ENCODE measurements around the gene WDR72.
"Not testable (repeated sequence)": the region's sequence is repeated elsewhere in the genome, so short reads cannot be mapped to it uniquely, and the experiment has no call there.

Gene WDR72

DNA sequence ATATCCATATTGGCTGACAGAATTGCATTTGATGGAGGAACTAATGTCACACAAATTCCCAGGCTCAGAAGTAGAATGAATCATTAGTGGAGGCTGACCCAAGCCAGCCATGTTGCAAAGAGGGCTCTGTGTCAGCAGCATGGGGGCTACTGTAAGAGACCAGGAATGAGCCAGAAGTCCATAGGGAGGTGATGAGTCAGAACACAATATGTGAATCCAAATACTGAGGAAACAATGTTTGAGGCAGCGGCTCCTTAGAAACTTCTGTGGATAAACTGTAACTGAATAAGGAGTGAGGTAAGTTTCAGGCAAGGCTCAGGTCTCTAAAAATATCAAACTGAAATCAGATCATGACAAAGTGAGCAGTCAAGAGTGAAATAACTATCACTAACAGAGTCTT, 170.7 kb downstream of the WDR72 start:
- no peak for DNase-seq

DNA sequence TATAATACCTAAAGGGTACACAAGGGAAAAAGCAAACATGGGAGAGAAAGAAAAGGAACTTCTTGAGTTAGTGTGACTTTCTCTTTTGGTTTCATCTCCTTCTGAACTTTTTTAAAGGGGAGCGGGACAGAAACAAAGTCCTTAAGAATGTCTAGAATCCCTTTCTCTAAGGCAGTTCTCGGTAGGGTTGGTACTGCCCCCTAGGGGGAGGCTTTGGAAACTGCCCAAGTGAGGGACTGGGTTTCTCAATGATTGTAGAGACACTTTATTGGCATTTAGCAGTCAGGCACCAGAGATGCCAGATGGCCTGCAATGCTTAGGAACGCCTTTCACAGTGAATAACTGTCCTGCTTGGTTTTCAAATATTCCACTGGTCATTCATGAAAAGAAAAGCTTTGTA, 172.7 kb downstream of the WDR72 start:
- no peak for DNase-seq

DNA sequence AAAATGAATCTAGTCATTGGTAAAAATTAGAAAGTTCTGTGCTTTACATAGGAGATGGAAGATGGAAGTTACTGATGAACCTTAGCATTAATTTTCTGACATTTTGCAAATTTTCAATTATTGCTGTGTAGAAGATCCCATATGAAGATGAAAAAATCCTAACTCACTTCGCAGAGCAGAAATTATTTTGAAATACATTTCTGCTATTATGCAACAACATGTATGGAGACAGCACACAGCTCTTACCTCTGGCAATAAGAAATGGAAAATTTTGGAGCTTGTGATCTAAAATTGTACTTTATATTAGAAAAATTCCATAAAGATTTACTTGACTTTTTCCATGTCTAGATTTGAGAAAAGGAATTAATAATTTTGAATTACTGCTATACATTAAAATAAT, 177.9 kb downstream of the WDR72 start:
- DNase-seq: no peak

DNA sequence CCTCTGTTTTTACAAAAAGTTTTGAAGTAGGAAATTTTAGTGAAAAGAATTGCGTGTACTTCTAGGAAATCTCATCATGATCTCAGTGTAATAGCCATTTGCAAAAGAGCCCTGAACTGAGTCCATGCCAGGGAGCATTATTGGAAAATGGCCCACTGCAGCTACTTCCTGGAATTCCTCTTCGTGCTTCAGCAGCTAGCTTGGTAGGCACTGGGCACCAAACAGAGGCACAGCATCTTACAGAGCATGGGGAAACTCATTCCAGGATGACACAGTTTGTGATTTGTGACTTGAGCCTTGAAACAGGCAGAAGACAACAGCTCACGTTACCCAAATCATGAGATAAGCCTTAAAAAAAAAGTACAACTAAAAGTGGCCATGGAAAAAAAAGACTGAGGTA, 179.1 kb downstream of the WDR72 start:
- no peak for DNase-seq

DNA sequence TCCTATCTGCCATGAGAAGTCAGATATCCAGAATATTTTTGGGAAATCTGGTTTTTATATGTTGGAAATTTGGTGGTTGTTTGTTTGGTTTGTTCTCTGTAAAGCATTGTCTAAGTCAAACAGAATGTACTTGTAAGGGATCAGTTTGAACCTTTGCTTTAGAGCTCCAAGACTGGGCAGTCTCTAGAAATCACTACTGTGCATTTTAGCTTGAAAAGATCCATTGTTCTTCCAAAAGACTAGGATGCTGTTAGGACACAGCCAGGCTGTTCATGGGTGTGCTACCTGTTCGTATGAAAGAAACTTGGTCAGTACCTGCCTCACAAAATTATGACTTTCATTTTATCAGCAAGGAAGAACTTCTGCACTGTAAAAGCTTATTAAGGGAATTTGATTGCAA, 182.6 kb downstream of the WDR72 start:
- DNase-seq: no peak

DNA sequence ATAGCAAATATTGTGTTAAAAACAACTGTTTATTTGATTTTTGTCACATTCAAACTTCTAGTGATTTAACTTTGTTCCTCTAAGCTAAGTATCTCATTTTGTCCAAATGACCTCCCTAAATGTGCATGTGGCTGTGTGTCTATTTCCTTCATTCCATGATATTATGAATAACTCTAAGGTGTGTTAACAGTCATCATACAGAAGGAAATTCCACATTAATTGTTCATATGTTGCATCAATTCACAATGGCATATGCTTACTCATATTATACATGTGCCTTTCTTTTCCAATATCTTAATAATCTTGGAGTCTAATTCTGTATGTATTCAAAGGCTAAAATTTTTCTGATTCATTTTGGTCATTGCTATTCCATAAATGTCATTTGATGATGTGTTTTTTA, 186.4 kb downstream of the WDR72 start:
- DNase-seq: no peak

DNA sequence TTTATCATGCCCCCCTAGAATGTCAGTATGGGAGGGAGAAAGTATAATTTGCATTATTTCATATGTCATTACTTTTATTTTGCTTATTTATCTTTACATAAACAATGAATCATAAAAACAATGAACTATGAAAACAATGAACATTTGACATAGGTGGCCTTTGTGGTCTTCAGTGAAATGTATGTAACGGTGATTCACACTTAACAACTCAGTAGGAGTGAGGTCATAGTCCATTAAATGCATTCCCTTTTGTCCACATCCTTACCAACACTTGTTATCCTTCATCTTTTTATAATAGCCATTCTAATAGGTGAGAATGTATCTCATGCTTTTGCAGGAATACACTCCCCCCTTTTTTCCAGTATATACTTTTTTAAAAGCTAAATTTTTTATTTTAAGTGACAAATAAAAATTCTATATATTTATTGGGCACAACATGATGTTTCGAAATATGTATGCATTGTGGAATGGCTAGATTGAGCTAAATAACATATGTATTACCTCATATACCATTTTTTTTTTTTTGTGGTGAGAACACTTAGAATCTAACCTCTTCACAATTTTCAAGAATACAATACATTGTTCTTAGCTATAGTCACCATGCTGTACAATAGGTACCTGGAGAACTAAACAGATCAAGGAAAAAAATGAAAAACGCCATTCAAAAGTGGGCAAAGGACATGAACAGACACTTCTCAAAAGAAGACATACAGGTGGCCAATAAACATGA, 189.5 kb downstream of the WDR72 start:
- DNase-seq: no peak

DNA sequence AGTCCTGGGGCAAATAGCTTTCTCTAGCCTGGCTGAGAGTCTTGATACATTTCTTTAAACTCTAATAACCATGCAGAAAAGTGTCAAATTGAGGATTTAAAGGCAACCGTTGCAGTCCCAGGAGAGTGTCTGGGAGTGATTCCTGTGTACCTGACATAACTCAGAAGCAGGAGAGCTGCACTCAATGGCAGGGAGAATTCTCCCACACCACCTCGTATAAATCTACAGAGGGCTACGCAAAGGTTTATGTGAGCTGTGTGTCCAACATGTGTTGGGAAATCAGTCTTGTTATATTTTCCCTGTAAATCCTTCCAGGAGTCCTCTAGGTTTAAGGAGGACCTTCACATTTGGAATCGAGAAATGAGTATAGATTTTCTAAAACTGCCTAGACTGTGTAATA, 192.6 kb downstream of the WDR72 start:
- no peak for DNase-seq

DNA sequence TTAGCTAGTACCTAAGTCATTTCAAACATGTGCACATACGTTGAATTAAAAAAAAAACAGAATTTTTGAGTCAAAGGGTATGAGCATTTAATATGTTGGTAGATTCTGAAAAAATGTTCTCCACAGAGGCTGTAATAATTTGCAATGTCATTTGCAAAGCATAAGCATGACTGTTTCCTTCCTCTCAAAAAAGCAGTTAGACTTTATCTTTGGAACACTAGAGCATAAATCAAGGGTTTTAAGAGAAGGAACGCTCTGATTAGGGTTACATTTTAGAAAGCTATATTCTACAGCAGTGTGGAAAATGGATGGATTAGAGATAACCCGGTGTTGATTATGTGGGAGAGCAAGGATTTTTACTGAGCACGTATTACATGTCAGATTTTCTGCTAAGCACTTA, 193.7 kb downstream of the WDR72 start:
- no peak for DNase-seq

DNA sequence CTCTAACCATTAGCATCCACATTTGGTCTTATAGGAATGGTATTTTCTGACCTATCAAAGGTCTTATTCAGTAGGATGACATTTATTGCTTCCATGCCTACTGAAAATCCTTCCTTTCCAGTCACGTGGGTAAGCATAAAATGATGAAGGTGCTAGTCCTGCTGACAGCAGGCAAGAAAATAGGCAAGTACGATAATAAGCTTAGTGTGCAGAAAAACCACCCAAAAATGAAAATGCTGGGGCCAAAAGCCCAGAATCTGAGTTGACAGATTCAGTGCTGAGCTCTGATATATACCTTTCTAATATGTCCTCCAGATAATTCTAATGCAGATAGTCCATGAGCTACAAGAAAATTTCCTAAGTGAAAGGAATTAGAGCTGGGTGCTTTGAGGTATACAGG, 194.8 kb downstream of the WDR72 start:
- DNase-seq: no peak

DNA sequence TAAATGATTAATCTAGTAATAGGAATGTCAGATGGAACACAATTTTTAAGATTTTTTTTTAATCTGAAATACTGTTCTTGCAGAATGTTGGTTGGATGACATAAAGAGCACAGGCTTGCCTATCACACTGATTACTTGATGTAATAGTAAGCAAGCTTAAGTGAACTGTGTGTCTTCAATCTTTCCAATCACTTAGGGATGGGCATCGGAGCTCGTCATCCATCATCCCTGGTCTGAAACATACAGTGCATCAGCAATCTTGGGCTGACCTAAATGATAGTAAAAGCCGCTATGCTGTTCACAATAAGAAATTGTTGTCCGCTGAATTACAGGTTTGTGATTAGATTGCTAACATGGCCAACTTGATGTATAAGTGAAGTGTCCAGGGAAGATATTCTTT, 195.8 kb downstream of the WDR72 start:
- no peak for DNase-seq

DNA sequence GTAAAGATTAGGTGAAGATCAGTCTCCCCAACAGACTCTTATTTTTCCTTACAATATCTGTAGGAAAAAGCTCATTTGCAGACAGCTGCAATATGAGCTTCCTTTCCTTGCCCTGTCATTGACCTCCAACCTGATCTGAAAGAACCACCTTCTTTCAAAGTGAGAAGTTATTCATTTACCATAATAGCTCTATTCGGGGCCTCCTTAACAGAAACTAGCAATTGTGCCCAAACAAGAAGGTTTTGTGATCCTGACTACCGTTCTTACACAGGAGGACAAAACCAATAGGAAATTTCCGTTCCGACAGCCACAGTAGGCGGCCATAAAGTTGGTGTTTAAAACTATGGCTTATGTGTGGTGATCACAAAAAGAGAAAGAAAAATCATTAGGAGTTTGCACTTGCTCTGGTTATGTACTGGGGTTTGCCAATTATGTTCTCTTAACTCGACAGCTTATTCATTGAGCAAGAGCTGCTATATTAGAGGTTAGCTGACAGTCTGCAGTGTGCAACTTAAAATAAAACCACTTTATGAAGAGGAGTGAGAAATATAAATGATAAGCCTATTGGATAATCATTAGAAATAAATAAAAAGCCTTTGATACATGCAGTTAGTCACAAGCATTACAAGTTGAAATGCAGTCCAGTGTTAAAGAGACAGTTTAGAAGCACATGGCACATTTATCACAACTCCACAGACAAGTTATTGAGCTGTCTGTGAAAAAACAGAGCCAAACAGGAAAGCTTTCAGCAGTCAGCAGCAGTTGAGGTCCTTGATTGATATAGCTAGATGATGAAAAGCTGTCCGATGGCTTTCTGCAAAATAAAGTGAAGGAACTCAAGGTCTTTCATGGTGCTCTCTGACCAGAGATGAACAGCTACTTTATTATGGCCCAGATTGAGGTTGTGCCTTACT, 199.8 kb downstream of the WDR72 start:
- no peak for DNase-seq

DNA sequence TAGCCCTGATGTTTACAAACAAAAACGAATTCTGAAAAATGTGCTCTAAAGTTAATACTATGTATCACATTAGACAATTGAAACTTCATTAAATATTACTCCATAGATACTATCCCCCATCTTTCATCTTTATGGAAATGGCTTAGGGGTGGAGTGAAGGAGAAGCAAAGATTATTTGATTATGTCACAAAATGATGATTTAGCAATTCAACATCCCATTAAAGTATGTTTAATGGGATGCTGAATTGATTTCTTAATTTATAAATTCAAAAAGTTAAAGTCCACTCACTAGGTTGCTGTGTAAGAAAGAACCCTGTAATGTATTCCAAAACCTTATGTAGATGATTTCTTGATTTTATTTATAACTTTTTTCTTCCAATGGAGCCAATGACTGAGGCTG, 201.1 kb downstream of the WDR72 start:
- no peak for DNase-seq

DNA sequence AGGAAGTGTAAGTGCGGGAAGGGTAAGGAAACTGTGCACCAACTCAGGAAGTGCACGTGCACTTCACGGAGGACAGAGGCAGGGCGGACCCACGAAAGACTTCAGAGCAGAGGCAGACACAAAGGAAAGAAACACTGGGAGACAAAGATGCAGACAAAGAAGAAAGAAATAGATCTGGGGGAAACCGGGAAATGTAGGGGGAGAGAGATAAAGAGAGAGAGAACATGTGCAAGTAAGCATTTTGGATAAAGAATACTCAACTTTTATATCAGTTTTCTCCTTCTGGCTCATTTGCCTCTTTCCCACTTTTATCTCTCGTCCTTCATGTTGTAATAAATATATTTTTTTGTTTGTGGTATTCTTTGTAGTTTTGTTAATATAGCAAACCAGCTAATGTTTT, 204.2 kb downstream of the WDR72 start:
- DNase-seq: no peak

DNA sequence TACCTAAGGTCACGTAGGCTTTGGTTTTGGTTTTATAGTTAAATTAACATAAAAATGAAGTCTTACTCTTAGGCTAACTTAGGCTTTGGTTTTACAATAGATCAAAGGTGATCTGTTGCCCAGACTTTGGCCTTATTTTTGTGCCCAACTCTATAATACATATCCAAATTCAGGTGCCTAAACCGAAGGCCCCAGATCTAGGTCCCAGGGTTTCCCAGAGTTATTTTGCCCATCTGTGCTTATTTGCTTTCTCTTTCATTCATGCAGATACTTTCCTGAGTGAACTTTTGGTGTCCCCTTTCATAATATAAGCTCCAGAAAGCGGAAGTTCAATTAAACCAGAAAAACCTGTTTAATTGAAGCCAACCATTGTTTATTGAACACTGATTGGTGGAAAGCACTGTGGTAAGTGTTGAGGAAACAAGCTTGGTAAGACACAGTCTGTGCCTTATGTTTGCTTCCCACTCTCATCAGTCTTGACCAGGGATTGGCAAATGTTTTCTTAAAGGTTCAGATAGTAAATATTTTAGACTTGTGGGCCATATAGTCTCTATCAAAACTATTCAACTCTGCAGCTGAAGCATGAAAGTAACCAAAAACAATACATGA, 209.7 kb downstream of the WDR72 start:
- peak; percentile 56 for DNase-seq

DNA sequence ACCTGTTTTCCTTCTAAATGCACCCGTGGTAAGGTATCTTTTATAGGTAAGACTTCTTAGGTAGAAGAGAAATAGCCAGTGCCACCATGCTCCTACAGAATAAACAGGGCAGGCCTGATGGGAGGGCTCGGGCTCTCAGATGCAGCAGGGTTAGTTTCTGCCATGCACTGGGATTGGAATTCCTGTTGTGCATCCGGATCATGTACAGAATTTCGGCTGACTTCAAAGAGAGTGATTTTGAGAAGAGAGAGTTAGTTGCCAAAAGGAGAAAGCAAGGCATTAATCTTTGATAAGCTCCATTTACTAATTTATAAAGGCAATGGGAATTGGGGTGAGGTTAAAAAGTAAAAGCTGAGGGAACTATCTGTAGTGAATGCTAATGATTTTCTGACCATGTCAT, 211.2 kb downstream of the WDR72 start:
- no peak for DNase-seq

DNA sequence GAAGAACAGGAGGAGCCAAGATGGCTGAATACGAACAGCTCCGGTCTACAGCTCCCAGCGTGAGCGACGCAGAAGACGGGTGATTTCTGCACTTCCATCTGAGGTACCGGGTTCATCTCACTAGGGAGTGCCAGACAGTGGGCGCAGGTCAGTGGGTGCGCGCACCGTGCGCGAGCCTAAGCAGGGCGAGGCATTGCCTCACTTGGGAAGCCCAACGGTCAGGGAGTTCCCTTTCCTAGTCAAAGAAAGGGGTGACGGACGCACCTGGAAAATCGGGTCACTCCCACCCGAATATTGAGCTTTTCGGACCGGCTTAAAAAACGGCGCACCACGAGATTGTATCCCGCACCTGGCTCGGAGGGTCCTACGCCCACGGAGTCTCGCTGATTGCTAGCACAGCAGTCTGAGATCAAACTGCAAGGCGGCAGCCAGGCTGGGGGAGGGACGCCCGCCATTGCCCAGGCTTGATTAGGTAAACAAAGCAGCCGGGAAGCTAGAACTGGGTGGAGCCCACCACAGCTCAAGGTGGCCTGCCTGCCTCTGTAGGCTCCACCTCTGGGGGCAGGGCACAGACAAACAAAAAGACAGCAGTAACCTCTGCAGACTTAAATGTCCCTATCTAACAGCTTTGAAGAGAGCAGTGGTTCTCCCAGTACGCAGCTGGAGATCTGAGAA, 218.7 kb downstream of the WDR72 start:
- DNase-seq: not testable (repeated sequence)

DNA sequence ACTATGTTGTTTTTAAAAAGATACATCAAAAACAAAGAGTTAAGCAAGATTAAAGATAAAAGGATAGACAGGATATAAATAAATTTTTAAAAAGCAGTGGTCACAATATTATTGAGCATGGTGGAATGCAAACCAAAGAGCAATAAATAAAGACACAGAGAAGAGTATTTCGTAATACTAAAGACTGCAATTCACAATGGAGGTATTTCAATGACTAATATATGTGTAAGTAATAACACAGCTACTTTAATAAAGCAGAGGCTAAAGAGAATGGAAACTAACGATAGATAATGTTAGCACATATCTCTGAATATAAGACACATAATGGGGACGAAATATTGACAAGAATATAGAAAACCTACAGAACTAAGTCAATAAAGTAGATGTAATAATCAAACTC, 219.6 kb downstream of the WDR72 start:
- DNase-seq: no peak

DNA sequence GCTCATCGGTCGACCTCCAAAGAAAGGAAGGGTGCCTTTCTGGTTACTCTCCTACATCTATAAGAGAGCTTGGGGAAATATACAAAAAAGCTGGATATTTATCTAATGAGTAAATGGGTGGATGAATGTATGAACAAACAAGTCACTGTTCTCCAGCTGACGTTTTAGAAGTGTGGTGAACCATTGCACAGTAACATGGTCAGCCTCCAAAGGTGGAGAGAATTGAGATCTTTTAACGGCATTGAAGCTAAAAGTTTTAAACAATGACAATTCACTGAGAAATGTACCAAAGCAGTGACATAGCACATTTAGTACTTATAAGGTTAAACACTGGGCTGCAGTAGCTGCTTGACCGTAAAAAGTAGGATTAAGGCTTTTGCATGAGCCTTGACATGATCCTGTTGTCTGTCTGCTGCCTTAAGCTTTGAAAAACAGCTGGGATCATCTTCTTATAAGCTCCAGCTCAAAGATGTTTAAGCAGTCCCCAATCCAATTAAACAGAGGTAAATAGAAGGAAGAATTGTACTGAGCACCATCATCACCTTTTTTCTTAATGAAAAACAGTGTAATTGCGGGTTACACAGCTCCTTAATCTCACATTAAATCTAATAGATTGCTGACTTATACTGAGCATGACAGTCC, 222.9 kb downstream of the WDR72 start:
- DNase-seq: no peak

DNA sequence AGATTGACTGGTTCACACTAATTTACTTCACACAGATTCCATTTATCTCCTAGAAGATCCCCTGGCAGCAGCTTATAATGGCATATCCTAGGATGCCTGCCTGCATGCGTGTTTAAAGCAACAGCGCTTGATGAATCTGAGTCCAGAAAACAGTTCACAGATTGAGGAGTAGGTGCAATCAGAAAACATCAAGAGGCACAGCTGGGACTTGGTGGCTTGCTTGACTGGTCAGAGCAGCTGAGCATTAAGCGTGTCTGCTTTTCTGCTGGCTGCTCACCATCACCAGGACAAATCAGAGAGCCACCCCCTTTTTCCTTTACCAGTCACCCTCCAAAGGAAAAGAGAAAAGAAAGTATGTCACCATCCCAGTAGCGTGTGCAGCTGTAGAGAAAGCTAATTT, 223.6 kb downstream of the WDR72 start:
- no peak for DNase-seq

DNA sequence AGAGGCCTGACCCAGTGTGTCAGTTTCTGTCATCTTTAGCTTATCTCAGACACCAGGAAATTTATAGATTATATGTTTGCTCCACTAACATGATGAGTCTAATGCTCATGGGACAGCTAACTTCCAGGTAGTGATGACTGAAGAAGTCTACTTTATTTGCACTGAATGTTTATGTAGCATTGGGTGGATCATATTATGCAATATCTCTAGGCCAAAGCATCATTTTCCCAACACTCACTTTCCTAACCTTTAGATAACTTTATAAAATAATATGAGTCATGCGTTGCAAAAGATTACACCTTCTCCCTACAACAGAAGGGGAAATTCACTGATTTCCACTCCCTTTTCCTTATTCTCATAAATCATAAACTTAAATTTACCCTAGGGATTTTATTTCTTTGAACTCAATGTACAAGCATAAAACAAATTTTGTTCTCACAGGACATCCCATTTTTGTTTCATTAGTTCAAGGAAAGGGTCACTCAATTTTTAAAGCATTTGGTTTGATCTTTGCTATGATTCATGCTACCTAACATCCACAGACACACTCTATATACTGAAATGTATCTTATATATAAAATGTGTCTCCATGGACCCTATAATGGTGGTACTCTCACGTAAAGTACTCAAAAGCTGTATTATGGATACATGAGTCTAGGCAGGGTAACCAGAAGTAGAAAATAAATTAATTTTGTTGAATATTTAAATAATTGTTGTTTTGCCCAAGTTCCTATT, 225.2 kb downstream of the WDR72 start:
- no peak for DNase-seq

DNA sequence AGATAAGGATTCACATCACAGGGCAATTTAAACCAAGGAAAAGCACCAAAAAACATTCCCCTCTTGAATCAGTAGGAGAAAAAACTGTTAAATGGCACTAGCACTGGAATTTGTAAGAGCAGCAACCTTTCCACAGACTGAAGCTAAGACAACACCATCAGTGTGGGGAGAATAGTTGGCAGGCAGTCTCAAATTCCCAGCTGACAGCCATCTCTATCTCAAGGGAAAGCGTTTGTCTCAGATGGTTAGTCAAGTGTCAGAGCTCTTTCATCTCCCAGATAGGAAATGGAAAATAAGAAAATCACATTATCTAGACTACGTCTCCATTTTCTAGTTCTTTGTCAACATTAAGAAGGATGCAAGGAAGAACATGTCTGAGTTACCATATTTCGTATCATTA, 228.7 kb downstream of the WDR72 start:
- no peak for DNase-seq
